EL (cell line): Measurements from ENCODE around the gene NKX2-1.

Experiments
- DNase-seq: peaks from one replicate; pipeline ENCODE4 v3.0.0-alpha.2; 2016

The NKX2-1 gene

DNA sequence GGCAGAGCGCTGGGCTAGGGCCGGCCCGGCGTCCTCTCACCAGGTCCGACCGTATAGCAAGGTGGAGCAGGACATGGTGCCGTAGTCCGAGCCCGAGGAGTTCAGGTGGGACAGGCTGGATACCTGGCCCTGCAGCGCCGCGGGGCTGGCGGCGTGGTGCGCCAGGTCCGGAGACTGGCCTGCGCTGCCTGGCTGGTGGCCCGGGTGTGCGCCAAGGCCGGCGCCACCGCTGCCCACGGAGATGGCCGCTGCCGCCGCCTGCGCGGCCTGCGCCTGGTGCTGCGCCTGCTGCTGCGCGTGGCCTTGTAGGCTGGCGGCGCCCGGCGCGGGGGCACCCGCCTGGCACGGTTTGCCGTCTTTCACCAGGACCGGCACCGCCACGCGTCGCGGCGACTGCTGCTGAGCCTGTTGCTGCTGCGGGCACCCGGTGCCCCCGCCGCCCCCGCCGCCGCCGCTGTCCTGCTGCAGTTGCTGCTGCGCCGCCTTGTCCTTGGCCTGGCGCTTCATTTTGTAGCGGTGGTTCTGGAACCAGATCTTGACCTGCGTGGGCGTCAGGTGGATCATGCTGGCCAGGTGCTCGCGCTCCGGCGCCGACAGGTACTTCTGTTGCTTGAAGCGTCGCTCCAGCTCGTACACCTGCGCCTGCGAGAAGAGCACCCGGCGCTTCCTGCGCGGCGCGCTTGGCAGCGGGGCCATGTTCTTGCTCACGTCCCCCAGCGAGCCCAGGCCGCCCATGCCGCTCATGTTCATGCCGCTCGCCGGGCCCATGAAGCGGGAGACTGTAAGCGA lies 2.6 kb downstream of the NKX2-1 start:
- no peak for DNase-seq

DNA sequence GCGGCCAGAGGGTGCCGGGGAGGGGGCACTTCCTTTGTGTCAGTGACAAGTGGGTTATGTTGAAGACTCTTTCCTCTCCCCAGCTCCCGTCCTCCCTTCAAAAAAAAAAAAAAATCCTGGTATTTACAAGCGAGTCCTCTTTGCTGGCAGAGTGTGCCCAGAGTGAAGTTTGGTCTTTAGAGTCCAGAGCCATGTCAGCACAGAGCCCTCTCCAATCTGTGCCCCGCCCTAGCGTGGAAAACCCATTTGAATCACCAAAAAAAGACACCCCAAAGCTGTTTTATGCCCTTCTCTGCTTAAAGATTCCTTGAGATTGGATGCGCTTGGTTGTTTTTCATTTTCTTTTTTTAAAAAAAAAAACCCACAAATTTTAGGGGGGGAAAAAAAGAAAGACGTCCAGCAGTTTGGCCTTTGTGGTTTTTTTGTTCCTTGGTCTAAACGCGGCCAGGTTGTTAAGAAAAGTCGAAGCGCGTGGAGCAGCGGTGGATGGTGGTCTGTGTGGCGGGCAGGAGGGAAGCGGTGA lies 3.3 kb downstream of the NKX2-1 start:
- no peak for DNase-seq

GRCh38 chr14:36515896-36516718 lies 3.9 kb downstream of the NKX2-1 start:
- no peak for DNase-seq

DNA sequence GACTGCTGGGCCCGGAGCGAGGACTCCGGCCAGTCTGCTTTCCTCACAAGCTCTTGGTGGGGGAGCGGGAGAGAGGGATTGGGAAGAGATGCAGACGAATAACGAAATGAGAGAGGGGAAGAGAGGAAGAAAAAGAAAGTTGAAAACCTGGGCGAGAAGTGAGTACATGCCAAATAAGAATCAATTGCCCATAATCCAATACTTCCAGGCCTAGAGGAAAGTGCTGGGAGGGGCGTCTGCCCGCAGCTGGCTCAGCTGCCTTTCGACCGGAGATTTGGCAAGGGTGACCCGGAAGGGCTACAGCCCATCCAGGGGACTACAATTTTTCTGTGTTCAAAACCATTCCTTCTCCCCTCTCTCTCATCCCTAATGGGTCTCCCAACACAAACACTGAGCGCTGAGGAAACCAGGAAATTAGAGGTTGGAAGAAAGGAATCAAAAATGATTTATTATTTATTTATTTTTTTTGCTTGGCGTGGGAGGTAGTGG lies 4.9 kb downstream of the NKX2-1 start:
- no peak for DNase-seq

GRCh38 chr14:36514278-36515104 lies 5.5 kb downstream of the NKX2-1 start:
- no peak for DNase-seq

- DNase-seq: no peak
Measured at GRCh38 chr14:36513451-36514277, 6.4 kb downstream of the NKX2-1 start.

DNA sequence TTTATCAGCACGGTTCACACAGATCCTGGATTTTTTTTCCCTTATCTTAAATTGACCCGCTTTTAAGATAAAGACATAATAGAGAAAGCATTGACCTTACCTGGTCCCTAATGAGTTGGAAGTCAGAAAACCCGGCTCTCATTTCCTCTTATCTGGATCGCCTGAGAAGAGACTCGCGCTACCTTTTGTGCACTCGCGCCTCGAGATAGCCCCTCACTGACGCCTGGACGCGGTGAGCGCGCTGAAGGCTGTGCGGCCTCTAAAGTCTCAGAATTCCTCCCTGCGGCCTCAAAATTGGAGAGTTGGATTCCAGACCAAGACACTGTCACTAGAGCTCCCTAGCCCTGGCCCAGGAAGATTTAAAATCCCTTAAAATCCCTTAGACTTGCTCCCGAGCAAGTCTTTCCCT lies 7.0 kb downstream of the NKX2-1 start:
- no peak for DNase-seq

DNA sequence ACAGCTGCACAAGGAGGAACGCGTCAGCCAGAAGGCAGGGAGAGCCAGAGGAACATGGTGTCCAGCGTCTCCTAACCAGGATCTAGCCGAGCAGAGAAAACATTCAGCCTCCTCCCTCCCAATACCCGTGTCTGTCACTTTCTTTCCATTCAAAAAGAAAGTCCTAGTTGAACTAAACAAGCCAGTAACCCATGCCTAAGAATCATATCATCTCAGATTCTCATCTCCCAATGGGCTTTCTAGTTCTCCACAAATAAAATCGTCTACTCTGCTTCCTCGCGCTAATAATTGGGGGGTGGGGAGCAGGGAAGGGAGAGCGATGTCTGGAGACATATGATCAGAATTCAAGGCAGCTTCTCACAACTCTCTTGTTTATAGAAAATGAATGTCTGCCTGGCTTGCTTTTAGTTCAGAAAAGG lies 7.4 kb downstream of the NKX2-1 start:
- DNase-seq: no peak

DNA sequence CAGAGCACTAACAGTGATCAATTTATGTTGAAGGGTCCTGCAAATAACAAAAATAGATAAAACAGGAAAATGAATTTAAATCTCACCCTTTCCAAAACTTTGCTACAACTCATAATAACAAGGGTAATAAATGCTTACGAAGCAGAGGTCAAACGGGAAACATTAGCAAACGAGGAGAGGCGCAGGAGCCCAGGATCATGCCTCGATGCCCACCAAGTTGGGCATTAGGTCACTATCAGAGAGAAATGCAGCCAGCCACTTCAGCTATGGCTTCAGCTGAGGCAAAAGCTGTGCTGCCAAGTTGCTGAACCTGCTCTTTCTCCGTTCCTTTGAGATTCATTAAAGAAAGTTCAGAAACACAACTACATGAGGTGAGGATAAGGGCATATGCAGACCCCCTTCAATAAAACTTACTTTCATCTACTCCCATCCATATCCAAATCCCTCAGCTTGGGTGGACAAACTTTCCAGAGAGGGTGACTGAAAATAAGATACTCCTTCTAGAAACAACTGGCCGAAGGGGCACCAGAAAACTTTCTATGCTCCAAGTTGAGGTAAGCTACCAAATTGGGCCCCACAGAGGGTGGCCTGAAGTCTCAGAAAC lies 7.9 kb downstream of the NKX2-1 start:
- no peak for DNase-seq

- no peak for DNase-seq
Measured at GRCh38 chr14:36510874-36511273, 9.2 kb downstream of the NKX2-1 start.

DNA sequence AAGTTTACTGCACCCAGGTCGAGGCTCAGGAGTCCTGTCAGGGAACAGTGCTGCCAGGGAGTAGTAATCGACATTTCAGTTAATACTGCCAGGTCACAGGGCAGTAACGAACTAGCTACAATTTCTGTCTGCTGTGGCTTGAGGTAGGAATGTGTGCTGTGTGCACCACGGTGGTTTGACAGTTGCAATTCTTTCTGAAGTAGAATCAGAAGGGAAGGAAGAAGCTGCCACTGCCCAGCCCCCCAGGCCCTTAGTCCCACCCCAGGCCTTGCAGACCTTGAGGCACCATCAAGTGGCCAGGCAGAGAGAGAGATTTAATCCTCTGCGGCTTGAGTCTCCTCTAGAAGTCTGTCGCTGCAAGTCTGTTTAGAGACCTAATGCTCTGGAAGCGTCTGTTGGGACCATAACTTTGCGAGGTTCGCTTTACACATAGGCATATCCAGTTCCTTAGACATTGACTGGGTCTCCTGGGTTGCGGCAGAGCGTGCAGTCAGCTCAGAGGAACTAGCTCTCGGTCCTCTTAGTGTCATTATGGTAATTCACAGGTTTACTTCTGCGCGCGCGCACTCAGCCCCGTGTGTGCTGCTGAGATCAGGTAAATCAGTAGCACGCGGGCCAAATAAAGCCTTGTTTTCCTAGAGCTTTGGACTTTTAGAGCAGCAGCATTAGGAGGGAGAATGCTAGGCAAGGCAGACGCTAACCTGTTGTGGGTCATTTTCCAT lies 9.8 kb downstream of the NKX2-1 start:
- DNase-seq: no peak

DNA sequence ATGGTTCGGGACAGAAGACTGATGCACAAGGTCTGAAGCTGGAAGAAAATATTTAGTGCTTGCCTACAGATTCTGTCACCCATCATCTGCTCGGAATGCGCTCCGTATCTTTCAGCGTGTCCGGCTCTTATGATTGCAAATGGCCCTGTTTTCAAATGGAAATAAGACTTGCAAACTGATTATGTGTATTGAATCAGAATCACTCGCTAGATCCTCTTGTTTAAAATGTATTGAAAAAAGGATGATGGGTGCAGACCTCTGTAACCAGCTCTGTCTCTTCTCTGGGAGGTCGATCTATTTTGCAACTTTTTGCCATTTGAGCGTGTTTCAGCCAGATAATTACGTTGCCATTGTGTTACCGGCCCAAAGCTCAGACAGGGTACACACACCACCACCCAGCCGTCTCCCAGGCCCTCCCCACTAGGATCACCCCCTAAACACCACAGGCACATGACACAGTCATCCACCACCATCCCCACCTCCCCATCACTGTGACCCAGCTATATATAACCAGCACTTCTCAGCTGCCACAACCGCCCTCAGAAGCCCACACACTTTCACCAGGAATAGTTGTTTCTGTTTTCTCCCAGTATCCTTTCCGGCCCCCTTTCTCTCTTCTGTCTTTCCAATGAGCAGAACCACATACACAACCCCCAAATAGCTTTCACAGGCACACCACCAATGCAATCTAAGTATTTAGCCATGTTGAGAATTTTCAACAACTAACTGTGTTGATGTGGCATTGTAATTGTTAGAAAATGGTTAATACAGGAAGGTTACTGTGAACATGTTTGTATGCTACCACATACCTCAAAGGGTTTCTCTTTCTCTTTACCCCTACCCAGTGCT lies 10.7 kb downstream of the NKX2-1 start:
- DNase-seq: no peak

GRCh38 chr14:36508418-36509068 lies 11.5 kb downstream of the NKX2-1 start:
- no peak for DNase-seq

DNA sequence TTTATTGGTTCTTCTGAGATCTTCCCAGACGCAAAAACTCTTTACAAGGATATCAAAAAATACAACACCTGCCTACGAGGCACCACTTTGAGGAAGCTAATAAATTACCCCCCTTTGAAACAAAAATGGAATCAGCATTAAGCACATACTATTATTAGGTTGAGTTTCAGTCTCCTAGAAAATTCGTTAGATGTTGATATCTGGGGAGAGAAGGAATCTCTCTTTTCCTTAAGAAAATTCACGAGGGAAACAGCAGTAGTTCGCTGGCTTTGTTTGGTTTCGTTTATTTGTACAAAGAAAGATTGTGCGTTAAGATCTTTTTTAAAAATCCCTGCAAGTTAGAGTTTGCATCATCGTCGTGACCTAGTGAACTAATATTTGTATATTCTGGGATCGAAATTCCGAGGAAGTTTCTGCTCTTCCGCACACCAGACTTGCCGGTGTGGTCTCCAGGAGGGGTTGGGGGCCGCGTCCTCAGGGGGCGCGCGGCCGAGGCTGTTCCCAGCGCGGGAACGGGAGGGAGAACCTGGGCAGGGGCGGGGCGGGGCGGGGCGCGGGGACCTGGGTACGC lies 12.1 kb downstream of the NKX2-1 start:
- DNase-seq: no peak

- DNase-seq: no peak
Measured at GRCh38 chr14:36506732-36507614, 13.1 kb downstream of the NKX2-1 start.

DNA sequence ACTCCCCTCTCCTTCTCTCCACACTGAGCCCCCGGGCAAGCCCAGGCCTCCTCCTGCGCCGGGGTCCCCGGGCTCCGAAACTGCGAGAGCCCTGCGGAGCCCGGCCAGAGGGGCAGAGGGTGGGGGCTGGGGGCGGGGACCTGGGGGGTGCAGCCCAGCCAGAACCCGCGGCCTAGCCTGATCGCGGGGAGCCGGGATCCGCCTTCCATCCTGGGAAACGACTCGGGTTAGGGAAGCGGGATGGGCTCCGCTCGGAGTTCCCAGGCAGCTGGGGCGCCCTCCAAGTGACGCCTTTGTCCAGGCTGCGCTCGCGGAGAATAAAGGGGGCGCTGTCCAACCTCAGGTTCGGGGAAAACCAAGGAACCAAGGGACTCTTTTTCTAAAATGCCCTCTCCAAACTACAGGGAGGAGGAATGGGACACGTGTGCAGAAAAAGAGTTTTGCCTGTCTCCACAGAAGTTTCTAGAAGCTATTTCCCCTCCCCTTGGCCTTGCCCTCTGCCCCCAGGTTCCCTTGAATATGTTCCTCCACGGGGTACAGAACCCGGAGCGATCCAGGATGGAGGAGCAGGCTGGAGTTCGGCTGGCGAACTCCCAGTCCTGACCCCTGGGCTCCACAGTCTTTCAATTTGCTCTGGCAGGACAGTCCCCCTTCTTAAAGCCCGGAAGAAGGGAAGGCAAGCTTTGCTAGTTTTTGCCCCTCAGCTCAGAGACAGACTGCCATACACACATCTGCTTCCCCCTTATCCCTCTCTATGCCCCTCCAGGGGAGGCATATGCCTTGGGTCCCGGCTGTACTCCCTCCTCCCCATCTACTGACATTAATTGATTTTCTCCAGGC lies 13.9 kb downstream of the NKX2-1 start:
- no peak for DNase-seq
